ENCODE measurements around the gene NUTF2. TPM values are rescaled to one million over a fixed set of nuclear protein-coding genes. Genes with fewer than 3 reads are reported as not detected.

Gene NUTF2
- total and polyA plus RNA-seq, 2 donors (not counting 1 experiment from before 2014, with no cell fraction given): 50.1 to 87.3 TPM

DNA sequence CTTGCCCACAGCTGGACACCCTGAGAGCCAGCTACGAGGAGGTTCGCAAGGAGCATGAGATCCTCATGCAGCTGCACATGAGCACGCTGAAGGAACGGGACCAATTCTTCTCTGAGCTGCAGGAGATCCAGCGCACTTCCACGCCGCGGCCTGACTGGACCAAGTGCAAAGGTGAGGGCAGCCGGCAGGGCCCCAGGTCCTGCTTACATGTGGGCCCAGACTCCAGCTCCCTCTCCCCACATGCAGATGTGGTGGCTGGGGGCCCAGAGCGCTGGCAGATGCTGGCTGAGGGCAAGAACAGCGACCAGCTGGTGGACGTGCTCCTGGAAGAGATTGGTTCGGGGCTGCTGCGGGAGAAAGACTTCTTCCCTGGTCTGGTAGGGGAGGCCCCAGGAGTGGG lies 20.8 kb upstream of the NUTF2 start:
- CTCF ChIA-PET: interaction anchor here (4.6 kb wide), 1 partner anchor 10 kb away, joined by 23 read pairs; no protein-coding TSS in a partner anchor
- Histone ChIP-seq H3K4me2 (replicated peaks; ENCODE audit: low read depth, low read length, poor library complexity, severe bottlenecking) (no peak overlapping the region), H3K27me3 (replicated peaks in 1 of 4; ENCODE audit: control extremely low read depth in 1 of 4, control insufficient read depth in 3 of 4, insufficient read depth in 4 of 4, low read length in 3 of 4) (no peaks in the 10 kb centered on the region), H3K9me3 (ENCODE audit: control extremely low read depth in 1 of 3, control insufficient read depth in 2 of 3, insufficient read depth in 1 of 3, low read length in 2 of 3) (no peaks in the 10 kb centered on the region), H3K79me2 (ENCODE audit: control insufficient read depth, insufficient read depth, low read length) (no peaks in the 10 kb centered on the region), H4K20me1 (ENCODE audit: control insufficient read depth, insufficient read depth, low read length, poor library complexity, severe bottlenecking) (no peaks in the 10 kb centered on the region), H3K9ac (ENCODE audit: low read length) (no peak overlapping the region), H3K27ac (ENCODE audit: low read length in 2 of 2) (no peak overlapping the region), H2AFZ (ENCODE audit: insufficient read depth, low read depth, low read length, poor library complexity, severe bottlenecking) (no peak overlapping the region), H3K4me3 (ENCODE audit: control extremely low read depth in 1 of 5, extremely low read depth in 1 of 5, insufficient read depth in 1 of 5, low read depth in 2 of 5, low read length in 4 of 5) (no peak overlapping the region), H3K36me3 (replicated peaks in 1 of 2; ENCODE audit: control extremely low read depth in 1 of 2, control insufficient read depth in 1 of 2, extremely low read depth in 1 of 2, insufficient read depth in 2 of 2, low read length in 1 of 2) (peaks cover 0 to 23% of the 10 kb centered on the region in 2 experiments), H3K4me1 (ENCODE audit: control insufficient read depth in 2 of 2, insufficient read depth in 2 of 2, low read length in 2 of 2) (no peaks in the 10 kb centered on the region)
- intact Hi-C loops (cut with micrococcal nuclease): no loop called here
- ATAC-seq (ENCODE audit: low read depth): no peak
- Mint-ChIP-seq H3K4me1 (no peaks in the 10 kb centered on the region), H3K27me3 (no peaks in the 10 kb centered on the region), H3K27ac (no peak overlapping the region), H3K9me3 (ENCODE audit: insufficient read depth) (no peaks in the 10 kb centered on the region), H3K4me3 (no peak overlapping the region)
- 97% methylated on average over 14 of the region's 14 CpGs for WGBS (ENCODE audit: insufficient coverage)
- no peak for DNase-seq
- TF ChIP-seq, protein P1, sequence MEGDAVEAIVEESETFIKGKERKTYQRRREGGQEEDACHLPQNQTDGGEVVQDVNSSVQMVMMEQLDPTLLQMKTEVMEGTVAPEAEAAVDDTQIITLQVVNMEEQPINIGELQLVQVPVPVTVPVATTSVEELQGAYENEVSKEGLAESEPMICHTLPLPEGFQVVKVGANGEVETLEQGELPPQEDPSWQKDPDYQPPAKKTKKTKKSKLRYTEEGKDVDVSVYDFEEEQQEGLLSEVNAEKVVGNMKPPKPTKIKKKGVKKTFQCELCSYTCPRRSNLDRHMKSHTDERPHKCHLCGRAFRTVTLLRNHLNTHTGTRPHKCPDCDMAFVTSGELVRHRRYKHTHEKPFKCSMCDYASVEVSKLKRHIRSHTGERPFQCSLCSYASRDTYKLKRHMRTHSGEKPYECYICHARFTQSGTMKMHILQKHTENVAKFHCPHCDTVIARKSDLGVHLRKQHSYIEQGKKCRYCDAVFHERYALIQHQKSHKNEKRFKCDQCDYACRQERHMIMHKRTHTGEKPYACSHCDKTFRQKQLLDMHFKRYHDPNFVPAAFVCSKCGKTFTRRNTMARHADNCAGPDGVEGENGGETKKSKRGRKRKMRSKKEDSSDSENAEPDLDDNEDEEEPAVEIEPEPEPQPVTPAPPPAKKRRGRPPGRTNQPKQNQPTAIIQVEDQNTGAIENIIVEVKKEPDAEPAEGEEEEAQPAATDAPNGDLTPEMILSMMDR (IDR thresholded peaks at IDR 0.05): no peak
- TF ChIP-seq EZH2 (IDR thresholded peaks at IDR 0.05; ENCODE audit: borderline replicate concordance, insufficient read depth, low read depth, low read length, poor library complexity, severe bottlenecking): no peak
- POLR2A ChIA-PET: interaction anchor here (0.6 kb wide), 1 partner anchor 14 kb away, joined by 5 read pairs; no protein-coding TSS in a partner anchor

DNA sequence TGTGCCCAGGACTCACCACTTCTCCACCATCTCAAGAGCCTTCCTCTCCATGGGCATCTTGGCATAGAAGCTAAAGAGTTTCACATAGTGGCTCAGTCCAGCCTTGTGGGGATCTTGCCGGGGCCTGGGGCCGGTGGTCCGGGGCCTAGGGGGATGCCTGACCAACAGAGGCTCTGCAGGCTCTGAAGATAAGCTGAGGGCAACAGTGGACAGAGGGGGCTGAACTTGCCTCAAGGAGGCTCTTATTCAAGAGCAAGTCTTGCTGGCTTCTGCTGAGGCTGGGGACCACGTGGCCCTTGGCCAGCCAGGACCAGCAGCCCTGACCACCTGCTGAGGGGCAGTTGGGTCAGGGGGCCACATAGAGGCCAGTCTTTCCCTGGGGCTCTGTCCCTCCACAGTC lies 18.1 kb upstream of the NUTF2 start:
- ChIA-PET POLR2A (no interaction called here), CTCF (interaction anchor here (0.6 to 4.6 kb wide), 2 partner anchors 9 to 12 kb away, joined by 3 to 23 read pairs; no protein-coding TSS in a partner anchor)
- Mint-ChIP-seq H3K4me1 (peaks cover 11% of the 10 kb centered on the region), H3K27me3 (no peaks in the 10 kb centered on the region), H3K9me3 (ENCODE audit: insufficient read depth) (no peaks in the 10 kb centered on the region), H3K27ac (no peak overlapping the region), H3K4me3 (no peak overlapping the region)
- Histone ChIP-seq H3K9ac (ENCODE audit: low read length) (no peak overlapping the region), H3K79me2 (ENCODE audit: control insufficient read depth, insufficient read depth, low read length) (peaks cover 10% of the 10 kb centered on the region), H4K20me1 (ENCODE audit: control insufficient read depth, insufficient read depth, low read length, poor library complexity, severe bottlenecking) (no peaks in the 10 kb centered on the region), H3K9me3 (ENCODE audit: control extremely low read depth in 1 of 3, control insufficient read depth in 2 of 3, insufficient read depth in 1 of 3, low read length in 2 of 3) (no peaks in the 10 kb centered on the region), H3K36me3 (replicated peaks in 1 of 2; ENCODE audit: control extremely low read depth in 1 of 2, control insufficient read depth in 1 of 2, extremely low read depth in 1 of 2, insufficient read depth in 2 of 2, low read length in 1 of 2) (peaks cover 0 to 31% of the 10 kb centered on the region in 2 experiments), H3K4me2 (replicated peaks; ENCODE audit: low read depth, low read length, poor library complexity, severe bottlenecking) (no peak overlapping the region), H3K27ac (ENCODE audit: low read length in 2 of 2) (no peak overlapping the region), H2AFZ (ENCODE audit: insufficient read depth, low read depth, low read length, poor library complexity, severe bottlenecking) (no peak overlapping the region), H3K4me3 (ENCODE audit: control extremely low read depth in 1 of 5, extremely low read depth in 1 of 5, insufficient read depth in 1 of 5, low read depth in 2 of 5, low read length in 4 of 5) (no peak overlapping the region), H3K4me1 (ENCODE audit: control insufficient read depth in 2 of 2, insufficient read depth in 2 of 2, low read length in 2 of 2) (peaks cover 6 to 9% of the 10 kb centered on the region in 2 donors), H3K27me3 (replicated peaks in 1 of 4; ENCODE audit: control extremely low read depth in 1 of 4, control insufficient read depth in 3 of 4, insufficient read depth in 4 of 4, low read length in 3 of 4) (no peaks in the 10 kb centered on the region)
- no peak for TF ChIP-seq EZH2 (IDR thresholded peaks at IDR 0.05; ENCODE audit: borderline replicate concordance, insufficient read depth, low read depth, low read length, poor library complexity, severe bottlenecking)
- TF ChIP-seq, protein P1 (IDR thresholded peaks at IDR 0.05): no peak
- no peak for ATAC-seq (ENCODE audit: low read depth)
- DNase-seq: no peak
- 97% methylated on average over 4 of the region's 4 CpGs for WGBS (ENCODE audit: insufficient coverage)
- intact Hi-C loops (cut with micrococcal nuclease): no loop called here
